ENCODE data around the gene GRIK3.

GRIK3 gene

GRCh38 chr1:36852586-36852985 is 181.7 kb downstream of the GRIK3 start:
- DNase-seq (ENCODE audit: low spot score), result no peak

- DNase-seq (ENCODE audit: low spot score), result no peak
Observed at GRCh38 chr1:36851595-36851994, 182.7 kb downstream of the GRIK3 start.

GRCh38 chr1:36851087-36851486 is 183.2 kb downstream of the GRIK3 start:
- no peak for DNase-seq (ENCODE audit: low spot score)

DNA sequence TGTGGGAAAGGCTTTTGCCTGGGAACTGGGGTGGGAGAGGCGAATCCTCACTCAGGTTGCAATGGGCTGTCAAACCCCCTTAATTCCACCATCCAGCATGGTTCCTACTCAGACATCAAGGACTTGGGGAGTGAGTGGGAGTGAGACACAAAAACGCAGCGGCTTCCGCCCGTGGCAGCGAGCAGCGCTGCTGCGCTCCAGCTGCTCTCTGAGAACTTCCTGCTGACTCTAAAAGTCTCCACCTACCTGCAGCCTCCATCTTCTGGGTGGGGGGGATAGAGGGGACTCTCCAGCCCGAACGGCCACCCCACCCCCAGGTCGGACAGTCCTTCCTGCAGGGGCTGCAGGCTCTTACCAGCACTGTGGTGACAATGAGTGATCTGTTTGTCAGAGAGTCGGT is 184.4 kb downstream of the GRIK3 start:
- no peak for DNase-seq (ENCODE audit: low spot score)

GRCh38 chr1:36847761-36848160 is 186.6 kb downstream of the GRIK3 start:
- DNase-seq (ENCODE audit: low spot score), result no peak

- DNase-seq (ENCODE audit: low spot score), result no peak
Observed at GRCh38 chr1:36847186-36847585, 187.1 kb downstream of the GRIK3 start.

GRCh38 chr1:36846357-36846756 is 188.0 kb downstream of the GRIK3 start:
- no peak for DNase-seq (ENCODE audit: low spot score)

- DNase-seq (ENCODE audit: low spot score), result no peak
Observed at GRCh38 chr1:36845802-36846201, 188.5 kb downstream of the GRIK3 start.

DNA sequence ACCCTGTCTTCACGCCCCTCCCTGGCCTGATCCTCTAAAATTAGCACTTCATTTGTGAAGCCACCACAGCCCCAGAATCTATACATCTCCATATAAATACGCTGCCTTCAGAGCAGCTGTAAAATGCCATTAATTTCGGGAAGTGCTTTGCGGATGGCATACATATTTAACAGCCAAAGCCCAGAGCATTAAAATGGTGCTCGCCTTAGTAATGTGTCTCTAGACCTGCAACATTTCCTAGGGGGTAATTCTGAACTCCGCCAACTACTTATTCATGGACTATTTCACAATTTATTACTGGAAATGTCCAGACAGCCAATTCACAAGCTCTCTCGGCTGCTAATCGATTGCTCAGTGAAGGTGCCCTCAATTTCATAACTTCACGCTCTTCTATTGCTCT is 189.4 kb downstream of the GRIK3 start:
- no peak for DNase-seq (ENCODE audit: low spot score)

DNA sequence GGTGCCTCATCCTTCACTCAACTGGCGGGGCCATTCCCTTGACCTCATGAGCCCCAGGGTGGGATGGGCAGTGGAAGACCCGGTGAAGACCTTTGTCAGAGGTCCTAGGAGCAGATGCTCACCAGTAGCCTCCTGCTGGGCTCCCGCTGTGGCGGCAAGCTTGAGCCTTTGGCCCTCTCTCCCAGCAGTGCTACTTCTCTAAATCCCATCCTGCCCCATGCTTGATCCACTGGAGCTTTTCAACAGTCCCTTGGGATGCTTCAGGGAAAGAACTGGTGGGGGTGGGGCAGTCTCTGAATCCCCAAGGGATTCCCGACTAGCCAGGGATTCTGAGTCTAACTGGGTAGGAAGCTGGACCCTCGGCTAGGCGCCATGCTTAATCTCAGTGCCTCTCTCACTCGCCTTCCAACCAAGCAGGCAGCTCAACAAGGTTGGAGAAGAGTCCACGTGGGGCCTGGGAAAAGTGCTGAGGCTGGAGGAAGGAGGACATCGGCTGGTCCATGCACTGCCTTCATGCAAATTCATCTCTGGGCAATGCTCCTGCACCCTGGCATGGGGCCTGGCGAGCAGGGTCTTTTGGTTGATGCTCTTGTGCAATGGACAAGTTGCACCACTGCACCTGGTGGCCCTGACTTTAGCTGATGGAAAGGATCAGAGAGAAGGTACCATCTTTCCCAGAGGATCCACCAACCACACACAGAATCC is 190.3 kb downstream of the GRIK3 start:
- no peak for DNase-seq (ENCODE audit: low spot score)

DNA sequence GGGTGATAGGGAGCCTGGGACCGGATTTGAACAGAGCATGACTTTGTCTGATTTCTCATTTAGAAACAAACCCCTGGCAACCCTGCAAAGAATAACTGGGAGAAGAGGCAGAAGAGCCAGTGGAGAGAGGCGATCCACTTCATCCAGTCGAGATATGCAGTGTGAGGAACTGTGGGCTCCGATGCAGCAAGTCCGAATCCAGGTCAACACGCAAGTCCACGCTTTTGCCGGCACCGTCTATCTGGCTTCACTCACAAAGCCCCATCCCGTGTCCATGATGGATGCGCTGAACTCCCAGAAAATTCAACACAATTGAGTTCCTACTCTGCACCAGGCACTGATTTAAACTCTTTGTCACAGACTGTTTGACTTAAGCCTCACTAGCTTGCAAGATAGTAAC is 191.3 kb downstream of the GRIK3 start:
- DNase-seq (ENCODE audit: low spot score), result no peak

DNA sequence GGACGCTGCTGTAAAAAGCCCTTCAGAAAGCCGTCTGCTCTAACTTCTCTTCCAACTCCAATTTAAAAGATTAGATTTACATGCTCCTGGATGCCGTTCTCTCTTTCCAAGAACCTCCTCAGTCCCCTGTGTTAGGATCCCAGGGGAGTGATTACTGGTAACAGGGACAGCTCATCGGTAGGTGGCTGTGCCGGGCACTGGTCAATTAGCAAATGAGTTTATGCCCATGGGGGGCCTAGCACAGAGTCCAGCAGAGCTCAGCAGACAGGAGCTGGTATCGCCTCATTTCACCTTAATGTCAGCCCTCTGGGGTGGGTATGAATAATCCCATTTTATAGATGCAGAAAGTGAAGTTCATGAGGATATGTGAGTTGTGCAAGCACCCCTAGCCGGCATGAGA is 191.9 kb downstream of the GRIK3 start:
- no peak for DNase-seq (ENCODE audit: low spot score)

DNA sequence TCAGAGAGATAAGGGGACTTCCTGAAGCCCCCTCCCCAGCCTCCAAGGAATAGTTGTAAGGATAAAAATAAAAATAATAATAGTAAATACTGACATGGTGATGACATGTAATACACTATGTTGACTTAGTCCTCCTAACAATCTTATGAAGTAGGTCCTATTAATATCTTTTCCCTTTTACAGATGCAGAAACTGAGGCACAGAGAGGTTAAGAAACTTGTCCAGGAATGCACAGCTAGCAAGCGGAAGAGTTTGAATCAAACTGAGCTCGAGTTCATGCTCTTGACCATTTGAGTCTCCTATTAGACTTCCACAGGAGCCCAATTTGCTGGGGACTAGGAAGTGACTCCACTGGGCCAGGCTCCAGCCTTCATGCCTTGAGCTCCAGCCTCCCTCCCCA is 194.8 kb downstream of the GRIK3 start:
- DNase-seq (ENCODE audit: low spot score), result no peak

GRCh38 chr1:36838888-36839287 is 195.4 kb downstream of the GRIK3 start:
- DNase-seq (ENCODE audit: low spot score), result no peak

DNA sequence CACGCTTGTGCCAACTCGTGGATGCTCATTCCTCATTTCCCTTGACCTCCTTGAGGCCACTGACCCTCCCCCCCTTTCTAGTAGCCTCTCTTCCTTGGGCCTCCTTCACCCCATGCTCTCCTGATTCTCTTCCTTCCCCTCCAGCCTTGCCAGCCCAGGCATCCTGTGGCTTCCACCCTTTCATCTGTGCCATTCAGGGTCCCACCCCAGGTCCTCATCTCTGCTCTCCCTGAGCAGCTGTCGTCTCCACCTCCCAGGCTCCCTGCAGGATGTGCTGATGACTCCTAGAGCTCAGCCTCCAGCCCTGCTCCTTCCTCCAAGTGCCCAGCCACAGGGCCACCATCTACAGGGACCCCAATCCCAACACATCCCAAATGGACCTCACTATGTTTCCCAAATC is 197.4 kb downstream of the GRIK3 start:
- no peak for DNase-seq (ENCODE audit: low spot score)

DNA sequence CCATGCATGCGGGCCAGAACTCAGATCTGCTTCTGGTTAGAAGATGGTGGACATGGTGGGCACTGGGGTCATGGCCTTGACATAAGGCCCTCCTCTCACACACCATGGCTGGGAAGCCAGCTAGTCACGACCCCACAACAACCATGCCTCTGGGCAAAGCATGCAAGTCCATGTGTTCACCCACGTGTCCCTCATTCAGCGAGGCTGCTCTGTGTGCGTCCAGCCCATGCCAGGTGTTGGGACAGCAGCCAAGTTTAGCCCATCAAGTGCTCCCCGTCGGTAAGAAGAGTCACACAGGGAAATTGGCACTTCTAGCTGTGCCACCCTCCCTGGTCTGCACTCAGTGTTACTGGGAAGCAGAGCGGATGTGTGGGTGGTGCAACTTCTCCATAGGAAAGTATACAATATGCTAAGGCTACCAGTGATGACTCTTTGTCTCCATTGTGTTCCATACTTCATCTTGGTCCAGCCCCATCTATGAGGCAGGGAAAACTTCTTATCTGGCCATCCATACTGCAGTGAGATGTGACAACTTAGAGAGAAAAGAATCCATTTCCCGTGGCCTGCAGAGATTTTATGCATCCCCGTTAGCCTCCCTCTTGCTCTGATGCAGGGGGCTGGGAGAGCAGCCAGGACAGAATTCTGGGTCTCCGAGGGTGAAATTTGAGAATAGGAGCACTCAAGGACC is 198.0 kb downstream of the GRIK3 start:
- no peak for DNase-seq (ENCODE audit: low spot score)

DNA sequence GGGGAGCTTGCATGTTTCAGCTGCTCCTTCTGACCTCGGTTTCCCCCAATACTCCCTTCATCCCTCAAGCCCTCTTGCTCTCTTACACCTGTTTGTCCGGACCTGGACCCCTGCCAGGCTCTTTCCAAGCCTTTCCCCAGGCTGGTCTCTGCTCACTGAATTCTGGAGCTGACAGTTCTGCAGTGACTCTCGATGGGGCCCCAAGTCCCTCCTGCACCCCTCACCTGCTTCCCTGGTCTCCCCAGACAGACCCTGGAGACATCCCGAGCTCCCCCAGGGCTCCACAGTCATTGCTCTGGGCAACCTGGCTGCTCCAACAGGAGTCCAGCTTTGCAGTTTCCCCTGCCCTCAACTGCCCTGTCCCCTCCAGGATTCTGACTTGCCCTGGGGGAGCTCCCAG is 198.6 kb downstream of the GRIK3 start:
- no peak for DNase-seq (ENCODE audit: low spot score)

- no peak for DNase-seq (ENCODE audit: low spot score)
Observed at GRCh38 chr1:36835017-36835695, 199.2 kb downstream of the GRIK3 start.

GRCh38 chr1:36834586-36834985 is 199.7 kb downstream of the GRIK3 start:
- no peak for DNase-seq (ENCODE audit: low spot score)

- DNase-seq (ENCODE audit: low spot score), result peak; percentile 31
Observed at GRCh38 chr1:36831186-36831810, 203.0 kb downstream of the GRIK3 start.

- DNase-seq (ENCODE audit: low spot score), result no peak
Observed at GRCh38 chr1:36829961-36830360, 204.4 kb downstream of the GRIK3 start.

DNA sequence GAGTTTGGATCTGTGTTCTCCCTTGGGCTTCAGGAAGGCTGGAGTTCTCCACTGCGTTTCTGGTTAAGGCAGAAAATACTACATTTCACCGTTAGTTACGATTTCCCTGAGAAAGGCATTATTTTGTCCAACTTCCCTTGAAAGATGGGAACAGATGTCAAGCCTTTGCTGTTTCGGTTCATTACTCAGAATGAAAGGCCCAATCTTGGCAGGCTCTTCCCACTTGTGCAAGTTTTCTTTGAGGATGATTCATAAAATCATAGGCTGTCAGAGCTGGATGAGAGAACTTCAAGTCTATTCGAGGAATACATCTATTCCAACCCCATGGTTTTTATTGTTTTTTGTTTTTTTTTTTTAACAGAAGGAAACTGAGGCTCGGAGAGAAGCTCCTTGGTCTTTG is 205.2 kb downstream of the GRIK3 start:
- no peak for DNase-seq (ENCODE audit: low spot score)

- no peak for DNase-seq (ENCODE audit: low spot score)
Observed at GRCh38 chr1:36825226-36825625, 209.1 kb downstream of the GRIK3 start.
